Uterus (tissue), 2 donors: ENCODE data around the gene P2RY8.

Source experiments
- CTCF ChIP-seq, 4 experiments: fragments of 200-600 bp in 2 of 4; fragments of 450-650 bp in 2 of 4; sonication (generic) in 2 of 4; IDR thresholded peaks; one replicate each; pipeline ENCODE4 v1.5.1; 2016 to 2019; ENCODE audit warnings: antibody characterized with exemption in 4 of 4, mild to moderate bottlenecking in 2 of 4, moderate library complexity in 1 of 4
- POLR2A ChIP-seq, 2 donors: fragments of 450-650 bp; IDR thresholded peaks; one replicate each; pipeline ENCODE4 v1.6.1; 2016; ENCODE audit warnings: antibody characterized with exemption in 2 of 2, mild to moderate bottlenecking in 1 of 2, moderate library complexity in 1 of 2

DNA sequence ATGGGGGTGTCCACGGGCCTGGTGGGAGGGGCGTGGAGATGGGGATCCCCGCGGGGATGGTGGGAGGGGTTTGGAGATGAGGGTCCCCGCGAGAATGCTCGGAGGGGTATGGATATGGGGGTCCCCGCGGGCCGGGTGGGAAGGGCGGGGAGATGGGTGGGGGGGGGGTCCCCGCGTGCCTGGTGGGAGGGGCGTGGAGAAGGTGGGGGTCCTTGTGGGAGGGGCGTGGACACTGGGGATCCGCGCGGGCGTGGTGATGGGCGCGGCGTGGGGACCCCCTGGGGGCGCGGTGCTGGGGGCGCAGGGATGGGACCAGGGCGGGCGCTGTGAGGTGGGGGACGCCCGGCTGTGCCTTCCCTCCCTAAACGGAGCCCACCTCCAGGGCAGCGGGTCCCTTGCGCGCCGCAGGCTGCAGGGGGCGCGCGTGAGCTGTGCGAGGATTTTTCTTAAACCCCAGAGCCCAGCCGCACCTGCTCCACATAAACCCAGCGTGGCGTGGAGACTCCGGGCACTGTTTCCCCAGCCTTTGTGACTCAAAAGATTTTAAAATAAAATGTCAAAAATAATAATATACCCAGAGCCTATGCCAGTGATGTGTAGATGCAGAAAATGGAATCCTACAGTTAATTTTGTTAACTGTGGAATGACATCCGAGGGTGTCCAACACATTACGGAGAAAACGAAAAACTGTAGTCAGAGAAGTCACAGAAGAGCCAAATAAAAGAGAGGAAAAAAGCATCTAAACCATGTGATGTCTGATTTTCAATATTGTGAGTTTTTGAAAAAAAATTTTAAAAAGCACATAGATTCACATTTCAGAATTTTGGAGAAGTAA lies 82.8 kb downstream of the P2RY8 start:
- peak; percentile 89 to 99 (median 95) for TF ChIP-seq CTCF (IDR thresholded peaks at IDR 0.05)
- TF ChIP-seq POLR2A (IDR thresholded peaks at IDR 0.05): no peak
